GM23338 (cell line): ENCODE measurements around the gene HSBP1. TPM values are rescaled to one million over a fixed set of nuclear protein-coding genes. Genes with fewer than 3 reads are reported as not detected.

Experiments
- ATAC-seq: fragments of 200-7000 bp; cut with Tn5 transposase; 3 replicates; pipeline ENCODE4 v1.9.1; 2020
- DNase-seq: peaks from one replicate; pipeline ENCODE4 v3.0.0-alpha.2; 2015; ENCODE audit warnings: low spot score
- H2AFZ ChIP-seq: fragments of 200-600 bp; sonication (generic); 2 replicates; pipeline ENCODE4 v1.8.0; 2016; ENCODE audit warnings: antibody characterized with exemption, mild to moderate bottlenecking, moderate library complexity
- H3F3A ChIP-seq: fragments of 200-600 bp; sonication (generic); replicated peaks from 2 replicates; pipeline ENCODE4 v1.8.0; 2017; ENCODE audit warnings: antibody characterized with exemption, mixed run types, low read depth
- H3K27ac ChIP-seq: fragments of 200-600 bp; sonication (generic); 2 replicates; pipeline ENCODE4 v1.6.1; 2016; ENCODE audit warnings: low read depth
- H3K27me3 ChIP-seq: fragments of 200-600 bp; sonication (generic); 2 replicates; pipeline ENCODE4 v1.8.0; 2016; ENCODE audit warnings: mild to moderate bottlenecking, mixed run types, moderate library complexity; ENCODE audit not compliant: insufficient read depth
- H3K36me3 ChIP-seq: fragments of 200-600 bp; sonication (generic); 2 replicates; pipeline ENCODE4 v1.8.0; 2016; ENCODE audit warnings: mild to moderate bottlenecking; ENCODE audit not compliant: insufficient read depth
- H3K4me1 ChIP-seq: fragments of 200-600 bp; sonication (generic); 2 replicates; pipeline ENCODE4 v1.8.0; 2016; ENCODE audit warnings: mild to moderate bottlenecking, moderate library complexity; ENCODE audit not compliant: insufficient read depth
- H3K4me2 ChIP-seq: fragments of 200-600 bp; sonication (generic); 2 replicates; pipeline ENCODE4 v1.7.1; 2017; ENCODE audit warnings: mixed run types
- H3K4me3 ChIP-seq: fragments of 200-600 bp; sonication (generic); 2 replicates; pipeline ENCODE4 v1.6.1; 2016; ENCODE audit warnings: mixed run types
- H3K79me2 ChIP-seq: fragments of 200-600 bp; sonication (generic); replicated peaks from 2 replicates; pipeline ENCODE4 v1.8.0; 2017; ENCODE audit warnings: mild to moderate bottlenecking; ENCODE audit not compliant: insufficient read depth
- H3K9me2 ChIP-seq: fragments of 200-600 bp; sonication (generic); 2 replicates; pipeline ENCODE4 v1.8.0; 2017; ENCODE audit not compliant: insufficient read depth
- H4K20me1 ChIP-seq: fragments of 200-600 bp; sonication (generic); replicated peaks from 2 replicates; pipeline ENCODE4 v1.8.0; 2017; ENCODE audit warnings: mild to moderate bottlenecking; ENCODE audit not compliant: insufficient read depth
- H3K27ac Mint-ChIP-seq: 2 replicates; pipeline ENCODE4 v1.8.0; 2020; ENCODE audit warnings: inconsistent platforms, mild to moderate bottlenecking, moderate library complexity, mixed read lengths
- H3K27me3 Mint-ChIP-seq: 3 replicates; pipeline ENCODE4 v1.8.0; 2022; ENCODE audit warnings: low read depth, mild to moderate bottlenecking, moderate library complexity, mixed read lengths, inconsistent platforms; ENCODE audit not compliant: insufficient read depth, poor library complexity
- H3K36me3 Mint-ChIP-seq: 3 replicates; pipeline ENCODE4 v1.8.0; 2021; ENCODE audit warnings: low read depth, mild to moderate bottlenecking, inconsistent platforms, moderate library complexity, mixed read lengths
- H3K4me1 Mint-ChIP-seq: 3 replicates; pipeline ENCODE4 v1.8.0; 2020; ENCODE audit warnings: mild to moderate bottlenecking, inconsistent platforms, mixed read lengths
- H3K4me3 Mint-ChIP-seq: 3 replicates; pipeline ENCODE4 v1.8.0; 2021; ENCODE audit warnings: moderate library complexity, mild to moderate bottlenecking, inconsistent platforms, mixed read lengths
- H3K9me3 Mint-ChIP-seq: 3 replicates; pipeline ENCODE4 v1.8.0; 2020; ENCODE audit warnings: moderate library complexity, mild to moderate bottlenecking, inconsistent platforms, mixed read lengths
- CREB1 ChIP-seq: fragments of 250-450 bp; sonication (Bioruptor Pico); IDR thresholded peaks from 2 replicates; pipeline ENCODE4 v1.5.0; 2020; ENCODE audit warnings: low read depth, mild to moderate bottlenecking, moderate library complexity
- EZH2 ChIP-seq: fragments of 200-600 bp; sonication (generic); IDR thresholded peaks from one replicate; pipeline ENCODE4 v1.8.0; 2017; ENCODE audit warnings: antibody characterized with exemption, mild to moderate bottlenecking, low read depth; ENCODE audit not compliant: unreplicated experiment
- STAT1 ChIP-seq: IDR thresholded peaks from one replicate; pipeline ENCODE4 v1.6.1; 2016; ENCODE audit warnings: antibody characterized with exemption; ENCODE audit not compliant: unreplicated experiment
- polyA plus RNA-seq: library from polyadenylated mRNA; unstranded; fragments of >200 nt; fragmentation: Nextera tagmentation; extraction: Ambion mirVana; gene quantifications from 2 replicates; pipeline ENCODE4 v1.2.1, GENCODE V29; 2016
- total RNA-seq: library from RNA; depleted of rRNA; stranded (reverse); fragments of >200 nt; shearing (Covaris generic); gene quantifications from 2 replicates; pipeline ENCODE4 v1.2.3, GENCODE V29; 2014
- TF ChIP-seq, protein P1 (sequence below): fragments of 250-450 bp; sonication (Bioruptor Pico); IDR thresholded peaks from 2 replicates; pipeline ENCODE4 v1.5.0; 2020; ENCODE audit warnings: mild to moderate bottlenecking, moderate library complexity
- TF ChIP-seq, protein P2 (sequence below): IDR thresholded peaks from 2 replicates; pipeline ENCODE4 v1.6.1; 2016; ENCODE audit warnings: antibody characterized with exemption

The HSBP1 gene
- total and polyA plus RNA-seq, 2 experiments from 2014 or later = 71.0 to 817 TPM

DNA sequence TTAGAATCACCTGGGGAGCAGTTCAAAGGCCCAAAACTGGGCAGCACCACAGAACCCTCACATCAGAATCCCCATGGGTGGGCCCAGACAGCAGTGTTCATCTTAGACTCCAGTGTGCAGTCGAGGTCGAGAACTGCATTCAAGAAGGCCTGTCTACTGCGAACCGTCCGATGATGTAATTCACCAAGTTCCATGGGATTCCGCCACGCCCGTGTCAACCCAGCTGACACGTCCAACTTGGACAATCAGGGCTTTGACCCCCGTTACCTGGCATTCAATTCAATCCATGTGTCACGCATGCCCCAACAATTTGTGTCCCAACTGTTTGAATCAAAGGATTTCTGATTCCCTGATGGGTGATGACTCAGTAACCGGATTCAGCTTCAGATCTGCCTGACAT, 9.2 kb downstream of the HSBP1 start:
- Mint-ChIP-seq H3K27ac (no peak overlapping the region), H3K9me3 (no peaks in the 10 kb centered on the region), H3K27me3 (peaks cover 4% of the 10 kb centered on the region), H3K36me3 (peaks cover 14% of the 10 kb centered on the region; the same call in 2 of the 3 replicates), H3K4me1 (peaks cover 24% of the 10 kb centered on the region), H3K4me3 (no peak overlapping the region)
- no peak overlapping the region for H3K4me3 ChIP-seq
- DNase-seq (no peak), ATAC-seq (no peak)
- H3K9me2 ChIP-seq = no peaks in the 10 kb centered on the region
- H3K27me3 ChIP-seq = no peaks in the 10 kb centered on the region
- H3K27ac ChIP-seq = no peak overlapping the region
- peaks cover 23% of the 10 kb centered on the region for H3K4me1 ChIP-seq
- no peaks in the 10 kb centered on the region for H4K20me1 ChIP-seq
- no peaks in the 10 kb centered on the region for H3K36me3 ChIP-seq
- no peak overlapping the region for H2AFZ ChIP-seq
- H3K79me2 ChIP-seq = no peaks in the 10 kb centered on the region
- no peak overlapping the region for H3K4me2 ChIP-seq
- peaks cover 5% of the 10 kb centered on the region; the same call in 1 of the 2 replicates for H3F3A ChIP-seq
- TF ChIP-seq, protein P1, sequence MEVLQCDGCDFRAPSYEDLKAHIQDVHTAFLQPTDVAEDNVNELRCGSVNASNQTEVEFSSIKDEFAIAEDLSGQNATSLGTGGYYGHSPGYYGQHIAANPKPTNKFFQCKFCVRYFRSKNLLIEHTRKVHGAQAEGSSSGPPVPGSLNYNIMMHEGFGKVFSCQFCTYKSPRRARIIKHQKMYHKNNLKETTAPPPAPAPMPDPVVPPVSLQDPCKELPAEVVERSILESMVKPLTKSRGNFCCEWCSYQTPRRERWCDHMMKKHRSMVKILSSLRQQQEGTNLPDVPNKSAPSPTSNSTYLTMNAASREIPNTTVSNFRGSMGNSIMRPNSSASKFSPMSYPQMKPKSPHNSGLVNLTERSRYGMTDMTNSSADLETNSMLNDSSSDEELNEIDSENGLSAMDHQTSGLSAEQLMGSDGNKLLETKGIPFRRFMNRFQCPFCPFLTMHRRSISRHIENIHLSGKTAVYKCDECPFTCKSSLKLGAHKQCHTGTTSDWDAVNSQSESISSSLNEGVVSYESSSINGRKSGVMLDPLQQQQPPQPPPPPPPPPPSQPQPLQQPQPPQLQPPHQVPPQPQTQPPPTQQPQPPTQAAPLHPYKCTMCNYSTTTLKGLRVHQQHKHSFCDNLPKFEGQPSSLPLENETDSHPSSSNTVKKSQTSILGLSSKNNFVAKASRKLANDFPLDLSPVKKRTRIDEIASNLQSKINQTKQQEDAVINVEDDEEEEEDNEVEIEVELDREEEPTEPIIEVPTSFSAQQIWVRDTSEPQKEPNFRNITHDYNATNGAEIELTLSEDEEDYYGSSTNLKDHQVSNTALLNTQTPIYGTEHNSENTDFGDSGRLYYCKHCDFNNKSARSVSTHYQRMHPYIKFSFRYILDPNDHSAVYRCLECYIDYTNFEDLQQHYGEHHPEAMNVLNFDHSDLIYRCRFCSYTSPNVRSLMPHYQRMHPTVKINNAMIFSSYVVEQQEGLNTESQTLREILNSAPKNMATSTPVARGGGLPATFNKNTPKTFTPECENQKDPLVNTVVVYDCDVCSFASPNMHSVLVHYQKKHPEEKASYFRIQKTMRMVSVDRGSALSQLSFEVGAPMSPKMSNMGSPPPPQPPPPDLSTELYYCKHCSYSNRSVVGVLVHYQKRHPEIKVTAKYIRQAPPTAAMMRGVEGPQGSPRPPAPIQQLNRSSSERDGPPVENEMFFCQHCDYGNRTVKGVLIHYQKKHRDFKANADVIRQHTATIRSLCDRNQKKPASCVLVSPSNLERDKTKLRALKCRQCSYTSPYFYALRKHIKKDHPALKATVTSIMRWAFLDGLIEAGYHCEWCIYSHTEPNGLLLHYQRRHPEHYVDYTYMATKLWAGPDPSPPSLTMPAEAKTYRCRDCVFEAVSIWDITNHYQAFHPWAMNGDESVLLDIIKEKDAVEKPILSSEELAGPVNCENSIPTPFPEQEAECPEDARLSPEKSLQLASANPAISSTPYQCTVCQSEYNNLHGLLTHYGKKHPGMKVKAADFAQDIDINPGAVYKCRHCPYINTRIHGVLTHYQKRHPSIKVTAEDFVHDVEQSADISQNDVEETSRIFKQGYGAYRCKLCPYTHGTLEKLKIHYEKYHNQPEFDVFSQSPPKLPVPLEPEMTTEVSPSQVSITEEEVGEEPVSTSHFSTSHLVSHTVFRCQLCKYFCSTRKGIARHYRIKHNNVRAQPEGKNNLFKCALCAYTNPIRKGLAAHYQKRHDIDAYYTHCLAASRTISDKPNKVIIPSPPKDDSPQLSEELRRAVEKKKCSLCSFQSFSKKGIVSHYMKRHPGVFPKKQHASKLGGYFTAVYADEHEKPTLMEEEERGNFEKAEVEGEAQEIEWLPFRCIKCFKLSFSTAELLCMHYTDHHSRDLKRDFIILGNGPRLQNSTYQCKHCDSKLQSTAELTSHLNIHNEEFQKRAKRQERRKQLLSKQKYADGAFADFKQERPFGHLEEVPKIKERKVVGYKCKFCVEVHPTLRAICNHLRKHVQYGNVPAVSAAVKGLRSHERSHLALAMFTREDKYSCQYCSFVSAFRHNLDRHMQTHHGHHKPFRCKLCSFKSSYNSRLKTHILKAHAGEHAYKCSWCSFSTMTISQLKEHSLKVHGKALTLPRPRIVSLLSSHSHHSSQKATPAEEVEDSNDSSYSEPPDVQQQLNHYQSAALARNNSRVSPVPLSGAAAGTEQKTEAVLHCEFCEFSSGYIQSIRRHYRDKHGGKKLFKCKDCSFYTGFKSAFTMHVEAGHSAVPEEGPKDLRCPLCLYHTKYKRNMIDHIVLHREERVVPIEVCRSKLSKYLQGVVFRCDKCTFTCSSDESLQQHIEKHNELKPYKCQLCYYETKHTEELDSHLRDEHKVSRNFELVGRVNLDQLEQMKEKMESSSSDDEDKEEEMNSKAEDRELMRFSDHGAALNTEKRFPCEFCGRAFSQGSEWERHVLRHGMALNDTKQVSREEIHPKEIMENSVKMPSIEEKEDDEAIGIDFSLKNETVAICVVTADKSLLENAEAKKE = no peak

DNA sequence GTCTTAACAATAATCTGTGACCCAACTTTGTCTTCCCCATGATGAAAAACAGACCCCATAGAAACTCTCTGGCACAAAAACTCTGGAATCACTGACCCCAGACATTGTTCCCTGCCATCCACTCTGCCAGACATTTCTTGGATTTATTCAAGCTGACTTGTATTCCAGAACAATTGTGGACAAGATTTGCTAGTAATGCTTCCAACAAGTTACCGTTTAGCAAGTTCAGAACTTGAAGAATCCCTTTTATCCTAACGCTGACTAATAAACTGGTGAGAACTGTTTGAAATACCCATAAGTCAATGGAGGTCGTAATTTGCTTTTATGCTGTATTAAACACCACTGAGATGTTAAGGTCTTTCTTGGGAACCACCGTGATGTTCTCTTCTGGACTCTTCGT, 10.5 kb downstream of the HSBP1 start:
- Histone ChIP-seq H3K27me3 (no peaks in the 10 kb centered on the region), H3F3A (0 out of 2 replicates have a peak, but pooled peaks cover 3% of the 10 kb centered on the region), H2AFZ (no peak overlapping the region), H3K4me1 (peaks cover 11% of the 10 kb centered on the region), H3K27ac (no peak overlapping the region), H3K79me2 (no peaks in the 10 kb centered on the region), H3K4me2 (no peak overlapping the region), H3K9me2 (no peaks in the 10 kb centered on the region), H3K4me3 (no peak overlapping the region), H4K20me1 (no peaks in the 10 kb centered on the region), H3K36me3 (no peaks in the 10 kb centered on the region)
- no peak for DNase-seq
- H3K27me3 Mint-ChIP-seq = peaks cover 6% of the 10 kb centered on the region
- H3K4me1 Mint-ChIP-seq = peaks cover 13% of the 10 kb centered on the region; the same call in 2 of the 3 replicates
- H3K4me3 Mint-ChIP-seq = no peak overlapping the region
- H3K9me3 Mint-ChIP-seq = no peaks in the 10 kb centered on the region; the same call in 2 of the 3 replicates
- peaks cover 1% of the 10 kb centered on the region; the same call in 2 of the 3 replicates for H3K36me3 Mint-ChIP-seq
- no peak for ATAC-seq
- H3K27ac Mint-ChIP-seq = no peak overlapping the region
- TF ChIP-seq EZH2 = no peak
- TF ChIP-seq, protein P1 = no peak
- TF ChIP-seq, protein P2, sequence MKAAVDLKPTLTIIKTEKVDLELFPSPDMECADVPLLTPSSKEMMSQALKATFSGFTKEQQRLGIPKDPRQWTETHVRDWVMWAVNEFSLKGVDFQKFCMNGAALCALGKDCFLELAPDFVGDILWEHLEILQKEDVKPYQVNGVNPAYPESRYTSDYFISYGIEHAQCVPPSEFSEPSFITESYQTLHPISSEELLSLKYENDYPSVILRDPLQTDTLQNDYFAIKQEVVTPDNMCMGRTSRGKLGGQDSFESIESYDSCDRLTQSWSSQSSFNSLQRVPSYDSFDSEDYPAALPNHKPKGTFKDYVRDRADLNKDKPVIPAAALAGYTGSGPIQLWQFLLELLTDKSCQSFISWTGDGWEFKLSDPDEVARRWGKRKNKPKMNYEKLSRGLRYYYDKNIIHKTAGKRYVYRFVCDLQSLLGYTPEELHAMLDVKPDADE = no peak
- TF ChIP-seq STAT1 = no peak
- no peak for TF ChIP-seq CREB1 (CRISPR knock-in tag)
